Testis (tissue), 2 donors: ENCODE results near the gene FAM25A.

Experiments
- POLR2A ChIP-seq: fragments of 450-650 bp; IDR thresholded peaks from one replicate; pipeline ENCODE4 v1.6.1; 2017; ENCODE audit warnings: antibody characterized with exemption, mild to moderate bottlenecking, moderate library complexity
- TF ChIP-seq, protein P1 (sequence below), 3 experiments: fragments of 450-650 bp in 2 of 3; fragments of 200-600 bp in 1 of 3; sonication (generic) in 1 of 3; IDR thresholded peaks; one replicate each; pipeline ENCODE4 v1.5.1; 2016 to 2019; ENCODE audit warnings: antibody characterized with exemption in 3 of 3, mild to moderate bottlenecking in 2 of 3, moderate library complexity in 1 of 3

DNA sequence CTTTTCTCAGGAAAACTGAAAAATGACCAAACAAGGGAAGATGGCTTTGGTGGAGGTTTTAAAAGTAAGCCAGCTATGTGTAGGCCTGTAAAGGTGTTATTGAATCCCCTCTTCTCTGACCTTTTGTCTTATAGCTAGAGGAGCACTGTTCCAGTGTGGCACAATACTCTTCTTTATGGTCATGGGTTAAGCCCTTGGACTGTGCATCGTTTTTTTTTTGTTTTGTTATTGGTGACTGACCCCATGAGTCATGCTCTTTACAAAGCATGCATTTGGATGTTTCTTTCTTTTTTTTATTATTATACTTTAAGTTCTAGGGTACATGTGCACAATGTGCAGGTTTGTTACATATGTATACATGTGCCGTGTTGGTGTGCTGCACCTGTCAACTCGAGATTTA lies 19.6 kb upstream of the FAM25A start:
- no peak for TF ChIP-seq POLR2A
- TF ChIP-seq, protein P1, sequence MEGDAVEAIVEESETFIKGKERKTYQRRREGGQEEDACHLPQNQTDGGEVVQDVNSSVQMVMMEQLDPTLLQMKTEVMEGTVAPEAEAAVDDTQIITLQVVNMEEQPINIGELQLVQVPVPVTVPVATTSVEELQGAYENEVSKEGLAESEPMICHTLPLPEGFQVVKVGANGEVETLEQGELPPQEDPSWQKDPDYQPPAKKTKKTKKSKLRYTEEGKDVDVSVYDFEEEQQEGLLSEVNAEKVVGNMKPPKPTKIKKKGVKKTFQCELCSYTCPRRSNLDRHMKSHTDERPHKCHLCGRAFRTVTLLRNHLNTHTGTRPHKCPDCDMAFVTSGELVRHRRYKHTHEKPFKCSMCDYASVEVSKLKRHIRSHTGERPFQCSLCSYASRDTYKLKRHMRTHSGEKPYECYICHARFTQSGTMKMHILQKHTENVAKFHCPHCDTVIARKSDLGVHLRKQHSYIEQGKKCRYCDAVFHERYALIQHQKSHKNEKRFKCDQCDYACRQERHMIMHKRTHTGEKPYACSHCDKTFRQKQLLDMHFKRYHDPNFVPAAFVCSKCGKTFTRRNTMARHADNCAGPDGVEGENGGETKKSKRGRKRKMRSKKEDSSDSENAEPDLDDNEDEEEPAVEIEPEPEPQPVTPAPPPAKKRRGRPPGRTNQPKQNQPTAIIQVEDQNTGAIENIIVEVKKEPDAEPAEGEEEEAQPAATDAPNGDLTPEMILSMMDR (IDR thresholded peaks at IDR 0.05), result no peak
